HEK293T (cell line): ENCODE results near the gene UBXN6.

Source experiments
- CTCF ChIA-PET: fragments of 350-600 bp; formaldehyde crosslinking; extraction: SDS; loops from one replicate; lab custom pipeline; 2021; ENCODE audit warnings: antibody characterized with exemption, inconsistent platforms; lab: Yijun Ruan, JAX
- POLR2A ChIA-PET: fragments of 350-600 bp; formaldehyde crosslinking; extraction: SDS; loops from one replicate; lab custom pipeline; 2020; ENCODE audit warnings: antibody characterized with exemption, inconsistent platforms; lab: Yijun Ruan, JAX
- DNase-seq: peaks from one replicate; pipeline ENCODE4 v3.0.0; 2012; ENCODE audit warnings: mixed read lengths; ENCODE audit errors: extremely low spot score
- ARNT ChIP-seq: fragments of 450-650 bp; IDR thresholded peaks from 2 replicates; pipeline ENCODE4 v1.6.1; 2017; ENCODE audit warnings: mild to moderate bottlenecking
- BHLHE40 ChIP-seq: fragments of 450-650 bp; IDR thresholded peaks from 2 replicates; pipeline ENCODE4 v1.6.1; 2016; ENCODE audit warnings: mild to moderate bottlenecking, moderate library complexity, borderline replicate concordance
- CTBP1 ChIP-seq: fragments of 450-650 bp; IDR thresholded peaks from 2 replicates; pipeline ENCODE4 v1.6.1; 2016; ENCODE audit warnings: borderline replicate concordance
- ELF4 ChIP-seq: fragments of 450-650 bp; IDR thresholded peaks from 2 replicates; pipeline ENCODE4 v1.6.1; 2017; ENCODE audit warnings: antibody characterized with exemption
- FOXA1 ChIP-seq: fragments of 450-650 bp; IDR thresholded peaks from 2 replicates; pipeline ENCODE4 v1.6.1; 2016; ENCODE audit warnings: mild to moderate bottlenecking
- FOXK2 ChIP-seq: fragments of 450-650 bp; IDR thresholded peaks from 2 replicates; pipeline ENCODE4 v1.6.1; 2016; ENCODE audit warnings: mild to moderate bottlenecking
- FOXM1 ChIP-seq: fragments of 450-650 bp; IDR thresholded peaks from 2 replicates; pipeline ENCODE4 v1.6.1; 2017; ENCODE audit warnings: mild to moderate bottlenecking, borderline replicate concordance
- HDGF ChIP-seq: fragments of 450-650 bp; IDR thresholded peaks from 2 replicates; pipeline ENCODE4 v1.6.1; 2017; ENCODE audit warnings: antibody characterized with exemption, borderline replicate concordance
- L3MBTL2 ChIP-seq: fragments of 450-650 bp; conservative IDR thresholded peaks from 2 replicates; pipeline ENCODE4 v1.6.1; 2016; ENCODE audit warnings: mild to moderate bottlenecking
- LEF1 ChIP-seq: fragments of 450-650 bp; IDR thresholded peaks from 2 replicates; pipeline ENCODE4 v1.6.1; 2017; ENCODE audit warnings: mild to moderate bottlenecking, borderline replicate concordance
- NFRKB ChIP-seq: fragments of 450-650 bp; IDR thresholded peaks from 2 replicates; pipeline ENCODE4 v1.6.1; 2016; ENCODE audit warnings: mild to moderate bottlenecking, moderate library complexity
- SP1 ChIP-seq: fragments of 450-650 bp; IDR thresholded peaks from 2 replicates; pipeline ENCODE4 v1.6.1; 2017
- SUZ12 ChIP-seq: fragments of 450-650 bp; IDR thresholded peaks from 2 replicates; pipeline ENCODE4 v1.6.1; 2016; ENCODE audit warnings: mild to moderate bottlenecking
- TARDBP ChIP-seq: fragments of 450-650 bp; IDR thresholded peaks from 2 replicates; pipeline ENCODE4 v1.6.1; 2016
- ZNF384 ChIP-seq: fragments of 450-650 bp; IDR thresholded peaks from 2 replicates; pipeline ENCODE4 v1.6.1; 2016
- TF ChIP-seq, protein P1 (sequence below): fragments of 450-650 bp; IDR thresholded peaks from 2 replicates; pipeline ENCODE4 v1.6.1; 2016

Gene UBXN6

DNA sequence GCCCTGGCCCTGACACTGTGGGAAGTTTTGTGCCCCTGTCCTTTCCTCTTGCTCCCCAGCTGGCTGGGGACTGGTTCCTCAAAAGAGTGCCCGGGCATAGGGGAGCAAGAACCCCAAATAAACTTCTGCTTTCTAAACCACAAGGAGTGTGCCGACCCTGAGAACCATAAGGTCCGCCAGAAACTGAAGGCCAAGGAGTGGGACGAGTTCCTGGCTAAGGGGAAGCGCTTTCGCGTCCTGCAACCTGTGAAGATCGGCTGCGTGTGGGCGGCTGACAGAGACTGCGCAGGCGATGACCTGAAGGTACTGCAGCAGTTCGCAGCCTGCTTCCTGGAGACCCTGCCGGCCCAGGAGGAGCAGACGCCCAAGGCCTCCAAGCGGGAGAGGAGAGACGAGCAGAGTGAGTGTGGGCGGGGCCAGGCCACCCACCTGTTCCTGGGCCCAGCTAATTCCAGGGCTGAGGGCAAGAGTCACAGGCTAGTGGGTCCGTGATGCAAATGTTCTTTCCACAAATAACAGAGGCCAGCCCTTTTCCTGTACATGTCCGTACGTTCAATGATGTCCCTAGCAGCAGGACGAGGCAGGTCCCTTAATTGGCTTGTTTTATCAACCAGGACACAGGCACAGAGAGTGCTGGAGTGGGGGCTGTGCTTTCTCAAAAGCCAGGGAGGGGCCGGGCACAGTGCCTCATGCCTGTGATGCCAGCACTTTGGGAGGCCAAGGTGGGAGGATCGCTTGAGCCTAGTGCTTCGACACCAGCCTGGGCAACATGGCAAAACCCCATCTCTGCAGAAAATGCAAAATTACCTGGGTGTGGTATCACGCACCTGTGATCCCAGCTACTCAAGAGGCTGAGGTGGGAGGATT is 25.6 kb downstream of the UBXN6 start:
- CTCF ChIA-PET, result no interaction called here
- no peak for DNase-seq
- POLR2A ChIA-PET, result no interaction called here
- TF ChIP-seq FOXM1 (no peak), L3MBTL2 (no peak), NFRKB (no peak), ZNF384 (no peak), BHLHE40 (no peak), LEF1 (no peak), ELF4 (no peak), CTBP1 (no peak), ARNT (no peak), SP1 (no peak), HDGF (no peak), SUZ12 (no peak), FOXA1 (no peak)

DNA sequence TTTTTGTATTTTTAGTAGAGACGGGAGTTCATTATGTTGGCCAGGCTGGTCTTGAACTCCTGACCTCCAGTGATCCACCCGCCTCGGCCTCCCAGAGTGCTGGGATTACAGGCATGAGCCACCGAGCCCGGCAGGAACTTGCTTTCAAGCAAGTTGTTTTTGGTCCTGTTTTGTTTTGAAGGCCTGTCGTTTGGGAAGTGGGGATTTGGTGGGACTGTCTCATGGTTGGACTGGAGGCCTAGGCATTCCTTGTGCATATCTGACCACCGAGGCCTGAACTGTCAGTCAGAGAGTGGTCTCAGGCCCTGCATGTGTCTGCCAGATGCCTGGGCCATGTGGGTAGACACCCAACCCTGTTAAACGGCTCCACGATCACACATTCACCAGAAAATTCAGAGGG is 26.3 kb downstream of the UBXN6 start:
- ChIA-PET CTCF (no interaction called here), POLR2A (no interaction called here)
- TF ChIP-seq HDGF, result no peak
- no peak for TF ChIP-seq L3MBTL2
- TF ChIP-seq NFRKB, result no peak
- TF ChIP-seq ARNT, result no peak
- no peak for TF ChIP-seq ELF4
- TF ChIP-seq TARDBP, result no peak
- TF ChIP-seq FOXA1, result no peak
- no peak for DNase-seq

GRCh38 chr19:4430760-4431159 is 26.8 kb downstream of the UBXN6 start:
- no peak for TF ChIP-seq HDGF
- TF ChIP-seq NFRKB, result no peak
- TF ChIP-seq TARDBP, result no peak
- no peak for TF ChIP-seq ZNF384
- no peak for TF ChIP-seq BHLHE40
- TF ChIP-seq SP1, result no peak
- no peak for TF ChIP-seq L3MBTL2
- TF ChIP-seq ELF4, result no peak
- TF ChIP-seq FOXM1, result no peak
- ChIA-PET CTCF (no interaction called here), POLR2A (no interaction called here)
- no peak for DNase-seq

DNA sequence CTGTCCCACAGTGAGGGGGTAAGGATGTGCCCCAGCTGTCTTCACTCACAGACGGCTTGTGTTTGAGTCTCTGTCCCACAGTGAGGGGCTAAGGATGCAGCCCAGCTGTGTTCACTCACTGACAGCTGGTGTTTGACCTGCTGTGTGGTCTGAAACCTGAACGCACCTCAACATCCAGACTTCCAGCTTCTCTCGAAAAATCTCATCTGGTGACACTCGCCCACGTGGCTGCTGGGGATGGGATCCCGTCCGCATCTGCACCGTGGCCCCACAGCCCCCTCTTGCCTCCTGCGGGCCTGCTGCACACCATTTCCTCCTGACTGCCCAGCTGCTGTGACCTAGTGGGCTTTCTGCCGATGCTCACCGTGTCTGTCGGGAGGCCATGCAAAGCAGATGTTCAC is 27.8 kb downstream of the UBXN6 start:
- POLR2A ChIA-PET, result interaction anchor here (1.0 kb wide), 1 partner anchor 39 kb away, joined by 3 read pairs; no protein-coding TSS in a partner anchor
- CTCF ChIA-PET, result no interaction called here

DNA sequence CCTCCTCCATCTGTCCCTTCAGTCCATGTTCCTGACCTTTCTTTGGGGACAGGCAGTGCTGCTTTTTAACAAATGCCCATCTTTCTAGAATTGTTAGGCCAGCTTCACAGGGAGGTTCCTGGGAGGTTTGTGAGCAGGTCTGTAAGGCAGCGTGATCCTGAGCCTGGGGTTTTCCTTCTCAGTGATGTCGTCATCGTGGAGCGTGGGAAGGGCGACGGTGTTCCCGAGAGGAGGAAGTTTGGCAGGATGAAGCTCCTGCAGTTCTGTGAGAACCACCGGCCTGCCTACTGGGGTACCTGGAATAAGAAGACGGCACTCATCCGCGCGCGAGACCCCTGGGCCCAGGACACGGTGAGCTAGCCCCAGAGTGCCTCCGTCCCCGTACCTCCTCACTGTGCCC is 28.3 kb downstream of the UBXN6 start:
- TF ChIP-seq FOXM1 (no peak), TARDBP (no peak), ELF4 (no peak), BHLHE40 (no peak), SP1 (no peak), FOXK2 (no peak), SUZ12 (no peak), ARNT (no peak)
- ChIA-PET CTCF (no interaction called here), POLR2A (interaction anchor here (1.0 kb wide), 1 partner anchor 38 kb away, joined by 3 read pairs; no protein-coding TSS in a partner anchor)
- DNase-seq, result no peak

More for the DNA sequence above, 27.8 kb downstream of the UBXN6 start:
- TF ChIP-seq CTBP1 (no peak), SUZ12 (no peak), ZNF384 (no peak), NFRKB (no peak), FOXA1 (no peak), ARNT (no peak), BHLHE40 (no peak), FOXK2 (no peak), FOXM1 (no peak), SP1 (no peak), TARDBP (no peak), LEF1 (no peak), ELF4 (no peak), L3MBTL2 (no peak), HDGF (no peak)
- TF ChIP-seq, protein P1, sequence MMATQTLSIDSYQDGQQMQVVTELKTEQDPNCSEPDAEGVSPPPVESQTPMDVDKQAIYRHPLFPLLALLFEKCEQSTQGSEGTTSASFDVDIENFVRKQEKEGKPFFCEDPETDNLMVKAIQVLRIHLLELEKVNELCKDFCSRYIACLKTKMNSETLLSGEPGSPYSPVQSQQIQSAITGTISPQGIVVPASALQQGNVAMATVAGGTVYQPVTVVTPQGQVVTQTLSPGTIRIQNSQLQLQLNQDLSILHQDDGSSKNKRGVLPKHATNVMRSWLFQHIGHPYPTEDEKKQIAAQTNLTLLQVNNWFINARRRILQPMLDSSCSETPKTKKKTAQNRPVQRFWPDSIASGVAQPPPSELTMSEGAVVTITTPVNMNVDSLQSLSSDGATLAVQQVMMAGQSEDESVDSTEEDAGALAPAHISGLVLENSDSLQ, result no peak
- no peak for DNase-seq

DNA sequence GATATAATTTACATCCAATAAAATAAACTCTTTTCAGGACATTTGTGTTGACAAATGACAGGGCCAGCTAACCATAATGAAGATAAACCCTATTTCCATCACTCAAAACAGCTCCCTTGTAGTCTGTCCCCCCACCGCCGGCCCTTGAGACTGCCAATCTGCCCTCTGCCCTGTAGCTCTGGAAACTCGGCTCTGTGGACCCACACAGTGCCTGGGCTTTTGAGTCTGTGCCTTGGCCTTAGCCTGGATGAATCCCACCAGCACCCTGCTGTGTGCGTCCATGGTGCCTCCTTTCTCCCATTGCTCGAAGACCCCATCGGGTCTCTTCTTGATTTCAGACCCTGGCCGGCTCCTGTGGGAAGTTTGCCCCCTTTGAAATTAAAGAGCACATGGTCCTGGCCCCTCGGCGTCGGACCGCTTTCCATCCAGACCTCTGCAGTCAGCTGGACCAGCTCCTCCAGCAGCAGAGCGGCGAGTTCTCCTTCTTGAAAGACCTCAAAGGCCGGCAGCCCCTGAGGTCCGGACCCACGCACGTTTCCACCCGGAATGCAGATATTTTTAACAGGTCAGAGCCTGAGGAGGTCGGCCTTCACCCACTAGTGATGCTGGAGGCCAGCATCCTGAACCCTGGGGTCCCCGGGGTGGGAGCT is 29.1 kb downstream of the UBXN6 start:
- TF ChIP-seq ELF4, result no peak
- no peak for DNase-seq
- CTCF ChIA-PET, result no interaction called here
- POLR2A ChIA-PET, result no interaction called here

- DNase-seq, result no peak
- CTCF ChIA-PET, result no interaction called here
- TF ChIP-seq LEF1 (no peak), BHLHE40 (no peak), NFRKB (no peak), FOXM1 (no peak), ZNF384 (no peak), FOXK2 (no peak), FOXA1 (no peak), L3MBTL2 (no peak), ELF4 (no peak), CTBP1 (no peak)
- POLR2A ChIA-PET, result no interaction called here
These were observed 32.1 kb downstream of the UBXN6 start for GRCh38 chr19:4425537-4425936.
